ENCODE data around the gene MYO6.

- TF ChIP-seq YY1 (IDR thresholded peaks at IDR 0.05; ENCODE audit: low read depth) (no peak), REST (IDR thresholded peaks at IDR 0.05; ENCODE audit: low read depth, low read length) (no peak), SIN3A (IDR thresholded peaks at IDR 0.05; ENCODE audit: borderline replicate concordance, low read depth, low read length) (no peak), RCOR1 (IDR thresholded peaks at IDR 0.05; ENCODE audit: low read length) (no peak), USF1 (IDR thresholded peaks at IDR 0.05; ENCODE audit: borderline replicate concordance, low read depth) (no peak), EZH2phosphoT487 (IDR thresholded peaks at IDR 0.05; ENCODE audit: borderline replicate concordance, low read depth) (no peak), PBX3 (IDR thresholded peaks at IDR 0.05) (no peak), TCF12 (IDR thresholded peaks at IDR 0.05) (no peak)
- TF ChIP-seq, protein P1, sequence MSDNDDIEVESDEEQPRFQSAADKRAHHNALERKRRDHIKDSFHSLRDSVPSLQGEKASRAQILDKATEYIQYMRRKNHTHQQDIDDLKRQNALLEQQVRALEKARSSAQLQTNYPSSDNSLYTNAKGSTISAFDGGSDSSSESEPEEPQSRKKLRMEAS (IDR thresholded peaks at IDR 0.05; ENCODE audit: low read depth) = no peak
- TF ChIP-seq, protein P2, sequence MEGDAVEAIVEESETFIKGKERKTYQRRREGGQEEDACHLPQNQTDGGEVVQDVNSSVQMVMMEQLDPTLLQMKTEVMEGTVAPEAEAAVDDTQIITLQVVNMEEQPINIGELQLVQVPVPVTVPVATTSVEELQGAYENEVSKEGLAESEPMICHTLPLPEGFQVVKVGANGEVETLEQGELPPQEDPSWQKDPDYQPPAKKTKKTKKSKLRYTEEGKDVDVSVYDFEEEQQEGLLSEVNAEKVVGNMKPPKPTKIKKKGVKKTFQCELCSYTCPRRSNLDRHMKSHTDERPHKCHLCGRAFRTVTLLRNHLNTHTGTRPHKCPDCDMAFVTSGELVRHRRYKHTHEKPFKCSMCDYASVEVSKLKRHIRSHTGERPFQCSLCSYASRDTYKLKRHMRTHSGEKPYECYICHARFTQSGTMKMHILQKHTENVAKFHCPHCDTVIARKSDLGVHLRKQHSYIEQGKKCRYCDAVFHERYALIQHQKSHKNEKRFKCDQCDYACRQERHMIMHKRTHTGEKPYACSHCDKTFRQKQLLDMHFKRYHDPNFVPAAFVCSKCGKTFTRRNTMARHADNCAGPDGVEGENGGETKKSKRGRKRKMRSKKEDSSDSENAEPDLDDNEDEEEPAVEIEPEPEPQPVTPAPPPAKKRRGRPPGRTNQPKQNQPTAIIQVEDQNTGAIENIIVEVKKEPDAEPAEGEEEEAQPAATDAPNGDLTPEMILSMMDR (IDR thresholded peaks at IDR 0.05) = no peak
Measured at GRCh38 chr6:75794954-75795739, 46.1 kb downstream of the MYO6 start.
